Endothelial cell of umbilical vein (primary cell): ENCODE data around the gene ZNF304. TPM values are rescaled to one million over a fixed set of nuclear protein-coding genes. Genes with fewer than 3 reads are reported as not detected.

Experiments
- BruUV-seq: library from RNA; stranded (reverse); fragments of 400-500 nt; replicated peaks from 2 replicates; lab custom pipeline; 2021; lab: Mats Ljungman, UMichigan
- CTCF ChIA-PET: fragments of 300-600, 350-600 bp; sonication (Branson Sonifier 250); formaldehyde crosslinking; loops from one replicate; lab custom pipeline; 2021; ENCODE audit warnings: antibody characterized with exemption, inconsistent platforms; lab: Charles Lee
- POLR2A ChIA-PET: fragments of 300-600, 350-600 bp; sonication (Branson Sonifier 250); formaldehyde crosslinking; loops from one replicate; lab custom pipeline; 2021; ENCODE audit warnings: antibody characterized with exemption, inconsistent platforms; lab: Charles Lee
- DNase-seq: peaks from one replicate; pipeline ENCODE4 v3.0.0-alpha.2; 2011; ENCODE audit warnings: low read depth, low spot score
- FAIRE-seq: peaks from 2 replicates; lab custom pipeline; 2011; peaks lifted over from hg19 to GRCh38; lab: Jason Lieb, UNC
- H2AFZ ChIP-seq: 2 replicates; pipeline ENCODE4 v1.6.0; 2012; ENCODE audit warnings: low read depth, low read length, control low read depth, inconsistent platforms
- H3K27ac ChIP-seq: 2 replicates; pipeline ENCODE4 v1.5.1; 2011; ENCODE audit warnings: low read depth, mild to moderate bottlenecking, control low read depth, low read length, moderate library complexity; ENCODE audit not compliant: insufficient read depth
- H3K27me3 ChIP-seq, 2 experiments: 2 replicates each; pipeline versions ENCODE4 v1.6.0 to v1.6.1; 2011; ENCODE audit warnings: low read length in 2 of 2, mixed read lengths in 1 of 2; ENCODE audit not compliant: control insufficient read depth in 2 of 2, insufficient read depth in 2 of 2
- H3K36me3 ChIP-seq, 2 experiments: 2 replicates in 1 of 2; 3 replicates in 1 of 2; pipeline ENCODE4 v1.5.1; 2011; ENCODE audit warnings: low read length in 2 of 2, mild to moderate bottlenecking in 1 of 2, moderate library complexity in 1 of 2; ENCODE audit not compliant: control insufficient read depth in 2 of 2, insufficient read depth in 2 of 2; ENCODE audit errors: extremely low read depth in 1 of 2
- H3K4me1 ChIP-seq: 3 replicates; pipeline ENCODE4 v1.5.1; 2011; ENCODE audit warnings: mild to moderate bottlenecking, low read length; ENCODE audit not compliant: control insufficient read depth, insufficient read depth; ENCODE audit errors: extremely low read depth
- H3K4me2 ChIP-seq: 2 replicates; pipeline ENCODE4 v1.6.1; 2011; ENCODE audit warnings: low read length, control low read depth, mixed read lengths; ENCODE audit not compliant: insufficient read depth
- H3K4me3 ChIP-seq, 3 experiments: fragments of 200-600 bp in 1 of 3; sonication (generic), shearing (Covaris generic) in 1 of 3; replicated peaks in 1 of 3; 2 replicates each; pipeline ENCODE4 v1.5.1; 2011 to 2016; ENCODE audit warnings: control low read depth in 3 of 3, low read length in 3 of 3, mild to moderate bottlenecking in 2 of 3, inconsistent platforms in 1 of 3, low read depth in 1 of 3, moderate library complexity in 1 of 3; ENCODE audit not compliant: insufficient read depth in 1 of 3
- H3K79me2 ChIP-seq: 2 replicates; pipeline ENCODE4 v1.6.0; 2012; ENCODE audit warnings: low read length, inconsistent platforms; ENCODE audit not compliant: control insufficient read depth, insufficient read depth
- H3K9ac ChIP-seq: replicated peaks from 2 replicates; pipeline ENCODE3; 2011; ENCODE audit warnings: low read length, control low read depth; ENCODE audit not compliant: insufficient read depth; ENCODE audit errors: extremely low read depth
- H3K9me1 ChIP-seq: replicated peaks from 3 replicates; pipeline ENCODE4 v1.6.0; 2011; ENCODE audit warnings: mild to moderate bottlenecking, low read length; ENCODE audit not compliant: control insufficient read depth, insufficient read depth; ENCODE audit errors: extremely low read depth
- H3K9me3 ChIP-seq: replicated peaks from 2 replicates; pipeline ENCODE4 v1.5.1; 2012; ENCODE audit warnings: low read length, inconsistent platforms; ENCODE audit not compliant: control insufficient read depth, insufficient read depth
- H4K20me1 ChIP-seq: replicated peaks from 2 replicates; pipeline ENCODE3; 2011; ENCODE audit warnings: mild to moderate bottlenecking, low read length; ENCODE audit not compliant: control insufficient read depth, insufficient read depth; ENCODE audit errors: extremely low read depth
- CTCF ChIP-seq, 2 donors: IDR thresholded peaks; 1 replicate in 1 of 2; 2 replicates in 1 of 2; pipeline ENCODE4 v1.5.1; 2011; ENCODE audit warnings: low read length in 2 of 2, mild to moderate bottlenecking in 2 of 2, moderate library complexity in 2 of 2, control low read depth in 1 of 2, inconsistent platforms in 1 of 2, low read depth in 1 of 2; ENCODE audit not compliant: insufficient read depth in 1 of 2; ENCODE audit errors: extremely low read depth in 1 of 2
- EZH2 ChIP-seq: IDR thresholded peaks from 2 replicates; pipeline ENCODE4 v1.6.1; 2012; ENCODE audit warnings: borderline replicate concordance, low read depth, mild to moderate bottlenecking, moderate library complexity, low read length, inconsistent platforms; ENCODE audit not compliant: severe bottlenecking
- FOS ChIP-seq: IDR thresholded peaks from 2 replicates; pipeline ENCODE4 v1.6.1; 2011; ENCODE audit warnings: mild to moderate bottlenecking, low read length, moderate library complexity, borderline replicate concordance; ENCODE audit not compliant: insufficient read depth
- GATA2 ChIP-seq: IDR thresholded peaks from 2 replicates; pipeline ENCODE4 v1.7.0; 2011; ENCODE audit warnings: low read depth, mild to moderate bottlenecking, moderate library complexity, mixed read lengths, low read length; ENCODE audit not compliant: insufficient read length, insufficient read depth
- JUN ChIP-seq: IDR thresholded peaks from 2 replicates; pipeline ENCODE4 v1.6.1; 2011; ENCODE audit warnings: borderline replicate concordance, low read depth; ENCODE audit not compliant: insufficient read length, insufficient read depth
- MAX ChIP-seq: IDR thresholded peaks from 2 replicates; pipeline ENCODE4 v1.6.1; 2011; ENCODE audit not compliant: insufficient read depth, insufficient read length
- MYC ChIP-seq: IDR thresholded peaks from one replicate; pipeline ENCODE4 v1.6.1; 2011; ENCODE audit warnings: mild to moderate bottlenecking, low read depth, low read length
- POLR2A ChIP-seq: IDR thresholded peaks from 2 replicates; pipeline ENCODE4 v1.6.1; 2012; ENCODE audit warnings: low read depth, mild to moderate bottlenecking, control low read depth, low read length
- POLR2AphosphoS5 ChIP-seq: IDR thresholded peaks from 2 replicates; pipeline ENCODE4 v1.6.1; 2012; ENCODE audit warnings: low read depth, mild to moderate bottlenecking, control low read depth, low read length, moderate library complexity; ENCODE audit not compliant: insufficient read depth
- dilution Hi-C: fragments of 300-500 bp; cut with MboI; formaldehyde crosslinking; loops from one replicate; pipeline ENCODE4 v1.15.0; 2019; ENCODE audit warnings: low sequenced_read_pairs; ENCODE audit not compliant: extremely low pct_ligation_motif_present
- intact Hi-C: fragments of 100-400 bp; cut with micrococcal nuclease; formaldehyde crosslinking; loops from one replicate; pipeline ENCODE4 v1.10.0; 2022
- polyA plus RNA-seq, 4 experiments: library from polyadenylated mRNA; depleted of rRNA in 3 of 4; stranded (reverse) in 3 of 4; unstranded in 1 of 4; fragments of >200 nt; gene quantifications; 2 replicates each; pipeline versions ENCODE4 v1.2.1 to v1.2.3, GENCODE V29; 2011 to 2012; ENCODE audit warnings: missing spikeins in 1 of 4
- total RNA-seq: library from RNA; stranded (reverse); gene quantifications from 2 replicates; pipeline ENCODE4 v1.2.3, GENCODE V29; 2021

ZNF304 gene
- total and polyA plus RNA-seq, 2 donors (not counting 3 experiments of a cell fraction or from before 2014, with no cell fraction given): 2.5 to 5.3 TPM

GRCh38 chr19:57338877-57339276 is 12.2 kb upstream of the ZNF304 start:
- ChIA-PET CTCF (no interaction called here), POLR2A (no interaction called here)
- dilution Hi-C loops: no loop called here

GRCh38 chr19:57342582-57342981 is 8.5 kb upstream of the ZNF304 start:
- H3K79me2 ChIP-seq: no peaks in the 10 kb centered on the region
- intact Hi-C loops (no loop called here), dilution Hi-C loops (no loop called here)
- FAIRE-seq (no peak), DNase-seq (no peak)
- no peak overlapping the region for H3K27ac ChIP-seq
- H3K36me3 ChIP-seq: no peaks in the 10 kb centered on the region
- no peak overlapping the region for H3K4me3 ChIP-seq
- ChIA-PET CTCF (no interaction called here), POLR2A (no interaction called here)
- no peaks in the 10 kb centered on the region for H3K9me1 ChIP-seq
- TF ChIP-seq MYC: no peak
- TF ChIP-seq POLR2AphosphoS5: no peak
- no peak for TF ChIP-seq POLR2A
- no peak for TF ChIP-seq MAX
- TF ChIP-seq JUN: no peak
- no peak for TF ChIP-seq FOS
- no peak for TF ChIP-seq GATA2
- TF ChIP-seq EZH2: no peak
- no peak for TF ChIP-seq CTCF (IDR thresholded peaks at IDR 0.05; ENCODE audit: extremely low read depth in 1 of 2, insufficient read depth in 1 of 2, low read depth in 1 of 2, low read length in 2 of 2)
- BruUV-seq: no TSS peak
- no peak overlapping the region for H2AFZ ChIP-seq
- no peaks in the 10 kb centered on the region for H4K20me1 ChIP-seq
- H3K9me3 ChIP-seq: no peaks in the 10 kb centered on the region
- no peak overlapping the region for H3K9ac ChIP-seq
- peaks cover 0 to 3% of the 10 kb centered on the region in 2 experiments for H3K27me3 ChIP-seq
- no peaks in the 10 kb centered on the region for H3K4me1 ChIP-seq
- no peak overlapping the region for H3K4me2 ChIP-seq

More at GRCh38 chr19:57338877-57339276, 12.2 kb upstream of the ZNF304 start:
- Histone ChIP-seq H3K4me2 (no peak overlapping the region), H3K9me3 (no peaks in the 10 kb centered on the region), H4K20me1 (no peaks in the 10 kb centered on the region), H3K79me2 (no peaks in the 10 kb centered on the region), H2AFZ (no peak overlapping the region), H3K9ac (no peak overlapping the region), H3K36me3 (no peaks in the 10 kb centered on the region), H3K27me3 (no peaks in the 10 kb centered on the region), H3K4me1 (no peaks in the 10 kb centered on the region), H3K27ac (no peak overlapping the region), H3K4me3 (no peak overlapping the region), H3K9me1 (no peaks in the 10 kb centered on the region)
- no peak for FAIRE-seq
- TF ChIP-seq EZH2 (no peak), JUN (no peak), POLR2AphosphoS5 (no peak), FOS (no peak), POLR2A (no peak), MAX (no peak)
- no TSS peak for BruUV-seq
- DNase-seq: no peak
- intact Hi-C loops: no loop called here
